ENCODE measurements around the gene ZNF14.
"Not testable (repeated sequence)": the region's sequence is repeated elsewhere in the genome, so short reads cannot be mapped to it uniquely, and the experiment has no call there.

DNA sequence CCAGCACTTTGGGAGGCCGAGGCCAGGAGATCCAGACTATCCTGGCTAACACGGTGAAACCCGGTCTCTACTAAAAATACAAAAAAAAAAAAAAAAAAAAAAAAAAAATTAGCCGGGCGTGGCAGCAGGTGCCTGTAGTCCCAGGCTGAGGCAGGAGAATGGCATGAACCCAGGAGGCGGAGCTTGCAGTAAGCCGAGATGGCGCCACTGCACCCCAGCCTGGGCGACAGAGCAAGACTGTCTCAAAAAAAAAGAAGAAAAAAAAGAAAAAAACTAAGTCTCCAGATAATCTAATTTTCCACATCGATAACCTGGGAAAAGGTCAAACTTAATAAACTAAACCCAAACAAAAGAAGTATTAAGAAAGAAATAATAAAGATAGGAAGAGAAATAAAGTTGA is 39.1 kb upstream of the ZNF14 start:
- not testable (repeated sequence) for TF ChIP-seq CTCF (IDR thresholded peaks at IDR 0.05 in 2 of 3, conservative IDR thresholded peaks at IDR 0.05 in 1 of 3; ENCODE audit: control insufficient read depth in 2 of 3, extremely low read depth in 1 of 3, insufficient read depth in 1 of 3, low read depth in 3 of 3, low read length in 3 of 3); NR2C2 (IDR thresholded peaks at IDR 0.05; ENCODE audit: borderline replicate concordance, control insufficient read depth, insufficient read length, low read depth); MTA3 (IDR thresholded peaks at IDR 0.05; ENCODE audit: borderline replicate concordance, low read length); SUZ12 (IDR thresholded peaks at IDR 0.05; ENCODE audit: unreplicated experiment); POLR2A (IDR thresholded peaks at IDR 0.05; ENCODE audit: low read depth, low read length); YBX1 (IDR thresholded peaks at IDR 0.05); JUNB (IDR thresholded peaks at IDR 0.05); EP300 (IDR thresholded peaks at IDR 0.05; ENCODE audit: borderline replicate concordance in 1 of 2, control insufficient read depth in 1 of 2, low read depth in 2 of 2, low read length in 2 of 2); BCL11A (IDR thresholded peaks at IDR 0.05; ENCODE audit: low read depth, low read length); POLR2AphosphoS5 (IDR thresholded peaks at IDR 0.05; ENCODE audit: low read length); TBL1XR1 (IDR thresholded peaks at IDR 0.05; ENCODE audit: low read depth, low read length)

Measured in GM12878 (cell line).